HG03378 (cell line): ENCODE data around the gene TRIM47.

Source experiments
- ATAC-seq: cut with Tn5 transposase; IDR thresholded peaks from one replicate; pipeline ENCODE4 v1.9.1; 2021; ENCODE audit warnings: mild to moderate bottlenecking, moderate library complexity; ENCODE audit not compliant: unreplicated experiment

TRIM47 gene

GRCh38 chr17:75878174-75878998, at the start of gene TRIM47:
TRIM47 (minus strand) TSS chr17:75878581; CDS start chr17:75878548, 33 bp downstream.
- ATAC-seq: no peak

- no peak for ATAC-seq
Measured at GRCh38 chr17:75927286-75927922, 49.0 kb upstream of the TRIM47 start.

GRCh38 chr17:75926456-75926855, 48.1 kb upstream of the TRIM47 start:
- ATAC-seq: no peak

GRCh38 chr17:75925912-75926311, 47.5 kb upstream of the TRIM47 start:
- no peak for ATAC-seq

GRCh38 chr17:75925103-75925502, 46.7 kb upstream of the TRIM47 start:
- no peak for ATAC-seq

GRCh38 chr17:75922963-75923874, 44.8 kb upstream of the TRIM47 start:
- no peak for ATAC-seq

- ATAC-seq: no peak
Measured at GRCh38 chr17:75922173-75922961, 44.0 kb upstream of the TRIM47 start.

GRCh38 chr17:75921596-75921995, 43.2 kb upstream of the TRIM47 start:
- ATAC-seq: no peak

- no peak for ATAC-seq
Measured at GRCh38 chr17:75920045-75920560, 41.7 kb upstream of the TRIM47 start.

GRCh38 chr17:75919611-75920010, 41.2 kb upstream of the TRIM47 start:
- ATAC-seq: no peak

- no peak for ATAC-seq
Measured at GRCh38 chr17:75917917-75918445, 39.6 kb upstream of the TRIM47 start.

- ATAC-seq: no peak
Measured at GRCh38 chr17:75917141-75917916, 38.9 kb upstream of the TRIM47 start.

GRCh38 chr17:75915268-75915667, 36.9 kb upstream of the TRIM47 start:
- ATAC-seq: no peak

GRCh38 chr17:75914643-75915267, 36.4 kb upstream of the TRIM47 start:
- ATAC-seq: no peak

- no peak for ATAC-seq
Measured at GRCh38 chr17:75913537-75914210, 35.3 kb upstream of the TRIM47 start.

- no peak for ATAC-seq
Measured at GRCh38 chr17:75910699-75911098, 32.3 kb upstream of the TRIM47 start.

- ATAC-seq: no peak
Measured at GRCh38 chr17:75909812-75910274, 31.5 kb upstream of the TRIM47 start.
